Muscle of back (tissue), 11 donors: ENCODE data around the gene CCDC191. TPM values are rescaled to one million over a fixed set of nuclear protein-coding genes. Genes with fewer than 3 reads are reported as not detected.
A peak's percentile ranks its signal among the peaks of the same experiment; 100 is the strongest.

Source experiments
- DNase-seq, 3 donors: peaks; one replicate each; pipeline versions ENCODE4 v3.0.0 to v3.0.0-alpha.2; 2013
- polyA plus RNA-seq, 10 donors: library from polyadenylated mRNA; unstranded; fragments of 120-200 nt; gene quantifications; one replicate each; pipeline ENCODE4 v1.2.1, GENCODE V29; 2013; ENCODE audit not compliant: insufficient read length in 10 of 10

CCDC191 gene
- polyA plus RNA-seq, 10 donors: 2.1 to 6.1 (median 3.5) TPM

- no peak for DNase-seq
Measured at GRCh38 chr3:114060906-114061655, 4.8 kb upstream of the CCDC191 start.

- no peak for DNase-seq
Measured at GRCh38 chr3:114058646-114059045, 2.3 kb upstream of the CCDC191 start.

- DNase-seq: no peak
Measured at GRCh38 chr3:114057011-114057347, 653 bp upstream of the CCDC191 start.

DNA sequence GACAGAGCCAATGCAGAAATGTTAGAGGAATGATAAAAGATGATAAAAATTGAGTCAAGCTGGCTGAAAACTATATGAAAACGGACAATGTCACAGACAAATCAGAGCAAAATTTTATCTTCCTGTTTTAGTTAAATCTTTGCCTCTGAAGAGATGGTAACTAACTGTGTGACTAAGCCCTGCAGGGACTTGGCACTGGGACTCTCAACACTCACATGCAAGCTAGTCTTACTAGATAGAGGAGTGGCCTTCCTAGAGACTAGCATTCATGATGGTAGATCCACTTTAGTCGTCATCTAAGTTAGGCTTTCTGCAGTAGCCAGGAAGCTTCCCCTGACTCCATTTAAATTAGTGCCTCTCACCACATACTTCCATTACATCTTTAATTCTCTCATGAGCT is 4.1 kb downstream of the CCDC191 start:
- no peak for DNase-seq

DNA sequence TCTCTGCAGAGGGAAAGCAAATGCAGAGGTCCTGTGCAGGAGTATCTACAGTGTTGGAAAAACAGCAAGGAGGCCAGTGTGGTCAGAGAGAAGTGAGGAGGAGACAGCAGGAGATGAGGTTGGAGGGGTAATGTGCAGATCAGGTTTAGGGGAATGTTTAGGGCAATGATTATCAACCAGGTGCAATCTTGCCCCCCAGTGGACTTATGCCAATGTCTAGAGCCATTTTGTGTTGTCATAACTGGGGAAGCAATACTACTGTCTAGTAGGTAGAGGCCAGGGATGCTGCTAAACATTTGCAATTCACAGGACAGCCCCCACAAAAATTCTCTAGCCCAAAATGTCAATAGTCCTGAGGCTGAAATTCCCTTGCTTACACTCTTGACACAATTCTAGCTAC is 13.1 kb downstream of the CCDC191 start:
- no peak for DNase-seq

DNA sequence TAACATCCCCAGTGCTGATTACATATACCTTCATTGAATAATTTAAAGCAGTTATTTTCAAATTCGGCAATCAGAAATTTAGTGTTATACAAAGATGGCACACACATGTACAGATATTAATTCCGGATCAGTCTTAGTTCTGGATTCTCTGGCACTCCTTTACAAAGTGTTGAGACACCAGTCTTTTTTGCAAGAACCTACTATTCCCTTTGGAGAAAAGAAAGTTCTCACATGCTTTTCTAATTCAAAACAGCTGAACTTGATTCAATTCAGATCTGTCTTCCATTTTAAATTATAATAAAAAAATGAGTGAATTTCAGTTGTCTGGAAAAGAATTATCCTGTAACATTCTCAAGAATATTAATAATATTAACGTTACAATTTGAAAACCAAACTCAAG is 20.4 kb downstream of the CCDC191 start:
- no peak for DNase-seq

GRCh38 chr3:114034787-114035545 is 21.4 kb downstream of the CCDC191 start:
- peak in 1 of 3 donors; percentile 5 for DNase-seq

DNA sequence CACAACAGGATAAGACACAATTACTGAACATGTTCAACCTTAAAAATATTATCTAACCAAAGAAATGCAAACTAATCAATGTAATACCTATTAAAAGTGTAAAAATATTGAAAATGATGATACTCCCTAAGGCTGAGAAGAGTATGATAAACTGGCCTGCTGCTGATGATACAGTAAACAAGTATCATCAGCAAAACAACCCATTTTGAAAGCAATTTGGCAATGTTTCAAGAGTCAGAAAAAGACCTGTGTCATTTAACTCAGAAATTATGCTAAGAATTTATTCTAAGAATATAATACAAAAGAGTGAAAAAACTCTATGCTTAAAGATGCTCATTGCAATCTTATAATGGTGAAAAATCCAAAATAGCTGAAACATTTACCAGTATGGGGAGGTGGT is 22.1 kb downstream of the CCDC191 start:
- no peak for DNase-seq

GRCh38 chr3:114033721-114034120 is 22.6 kb downstream of the CCDC191 start:
- DNase-seq: no peak

GRCh38 chr3:114026331-114026730 is 30.0 kb downstream of the CCDC191 start:
- no peak for DNase-seq

DNA sequence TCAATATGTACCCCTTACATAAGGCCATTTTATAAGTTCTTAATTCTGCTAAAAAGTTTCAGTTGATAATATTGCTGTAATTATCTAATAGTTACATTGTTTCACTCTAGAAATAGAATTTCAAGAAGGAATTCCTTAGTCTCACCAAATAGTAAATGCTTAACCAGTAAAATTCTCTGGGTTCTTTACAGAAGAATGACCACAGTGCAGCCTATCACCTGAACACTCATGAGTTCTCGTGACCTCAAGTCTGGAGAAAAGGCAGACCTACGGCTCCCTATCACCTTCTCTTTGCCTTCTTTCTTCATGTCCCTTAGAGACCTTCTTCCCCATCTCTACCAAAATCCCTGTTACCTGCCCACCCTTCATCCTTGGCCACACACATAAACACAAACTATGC is 30.9 kb downstream of the CCDC191 start:
- DNase-seq: no peak

DNA sequence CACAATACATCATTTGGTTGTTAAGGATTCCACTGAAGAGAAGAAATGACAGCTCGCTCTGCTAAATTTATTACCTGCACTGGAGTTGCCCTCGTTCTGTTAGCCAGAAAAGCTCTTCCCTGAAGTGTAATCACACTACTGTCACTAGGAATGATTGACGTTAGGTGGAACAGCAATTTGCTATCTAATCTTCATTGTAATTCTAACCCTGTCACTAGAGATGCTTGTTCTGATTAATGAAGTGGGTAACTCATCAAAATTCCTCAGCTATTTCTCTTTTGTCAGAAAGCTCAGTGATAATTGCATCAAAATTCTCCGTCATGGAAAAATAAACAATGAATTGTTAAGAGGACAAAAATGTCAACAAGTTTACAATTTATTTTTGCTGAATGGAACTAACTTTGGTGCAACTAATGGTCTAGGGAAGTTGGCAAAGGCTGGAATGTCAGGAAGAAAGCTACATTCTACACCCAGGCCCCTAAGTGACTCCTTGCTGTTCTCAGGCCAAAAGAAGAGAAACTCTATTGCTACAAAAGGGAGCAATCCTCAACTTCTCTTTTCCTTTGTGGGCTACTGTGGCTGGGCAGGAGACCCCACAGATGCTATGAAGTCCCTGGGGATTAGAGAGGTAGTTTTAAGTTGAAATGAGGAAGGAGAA is 34.1 kb downstream of the CCDC191 start:
- DNase-seq: no peak

- DNase-seq: no peak
Measured at GRCh38 chr3:114020907-114021306, 35.4 kb downstream of the CCDC191 start.

GRCh38 chr3:114019486-114019885 is 36.8 kb downstream of the CCDC191 start:
- no peak for DNase-seq

DNA sequence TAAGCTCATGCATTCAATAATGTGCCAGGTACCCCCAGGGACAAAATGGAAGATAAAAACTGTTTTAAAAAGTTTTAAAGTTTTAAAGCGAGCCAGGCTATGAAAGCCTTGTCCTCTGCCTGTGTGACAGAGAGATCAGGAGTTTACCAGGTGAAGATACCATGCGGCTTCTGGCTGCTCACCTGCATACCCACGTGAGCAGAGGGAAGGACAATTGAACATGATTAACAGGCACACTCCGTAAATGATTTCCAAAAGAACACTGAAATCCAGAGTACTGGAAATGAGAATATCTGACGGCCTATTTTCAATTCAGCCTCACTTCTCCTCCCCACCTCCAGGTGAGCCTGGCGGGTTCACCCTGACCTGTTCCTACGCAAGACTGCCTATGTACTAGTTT is 42.1 kb downstream of the CCDC191 start:
- no peak for DNase-seq

GRCh38 chr3:114011059-114011797 is 45.1 kb downstream of the CCDC191 start:
- no peak for DNase-seq

DNA sequence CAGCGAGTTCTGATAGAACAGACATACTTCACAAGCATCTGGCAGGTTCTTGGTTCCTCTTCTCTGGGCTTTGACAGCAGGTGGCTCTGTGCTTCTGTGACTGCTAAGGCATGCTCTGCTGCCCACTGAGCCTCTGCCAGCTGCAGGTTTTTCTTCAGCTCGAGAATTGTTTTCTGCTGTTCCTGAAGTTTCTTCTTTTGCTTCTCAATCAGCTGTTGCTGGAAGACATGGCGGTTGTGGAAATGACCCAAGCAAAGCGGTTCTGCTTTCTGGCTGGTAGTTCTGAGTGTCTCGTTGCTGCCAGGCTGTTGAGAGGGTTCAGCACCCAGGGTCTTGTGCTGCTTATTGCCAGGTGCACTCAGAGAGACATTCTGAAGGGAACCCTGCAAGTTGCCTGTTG is 50.8 kb downstream of the CCDC191 start:
- DNase-seq: no peak

- DNase-seq: no peak
Measured at GRCh38 chr3:113985541-113985940, 70.8 kb downstream of the CCDC191 start.

DNA sequence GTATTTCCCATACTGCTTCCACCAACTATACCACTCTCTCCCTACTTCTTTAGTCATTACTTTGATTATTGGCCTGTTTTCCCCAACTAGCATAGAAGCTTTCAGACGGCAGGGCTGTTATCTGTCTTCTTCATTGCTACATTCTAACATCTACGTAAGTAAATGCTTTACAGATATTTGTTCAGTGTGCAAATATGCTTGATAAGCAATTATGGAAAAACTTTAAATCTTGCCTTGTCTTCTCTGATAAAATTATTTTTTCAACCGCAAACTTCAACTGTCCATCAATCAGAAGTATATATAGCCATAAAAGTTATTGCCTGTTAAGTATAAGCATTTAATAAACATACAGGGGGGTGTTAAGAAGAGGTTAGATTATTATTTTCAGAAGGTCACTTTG is 72.8 kb downstream of the CCDC191 start:
- DNase-seq: no peak

GRCh38 chr3:113981803-113982202 is 74.5 kb downstream of the CCDC191 start:
- no peak for DNase-seq

GRCh38 chr3:113979916-113980315 is 76.4 kb downstream of the CCDC191 start:
- no peak for DNase-seq

- DNase-seq: no peak
Measured at GRCh38 chr3:113977822-113978221, 78.5 kb downstream of the CCDC191 start.
